Measurements from ENCODE around the gene TTC22. TPM values are rescaled to one million over a fixed set of nuclear protein-coding genes. Genes with fewer than 3 reads are reported as not detected.

The TTC22 gene
- 0.63 to 0.99 TPM (median 0.69 TPM) in 3 replicates for total RNA-seq (2021)
- Bru-seq, nascent RNA: percentile 26 among the genes with signal in this experiment
- long read RNA-seq, experiment 1, partial matches to known transcripts: 0 of 1 reads
- long read RNA-seq, experiment 1, other reads (novel, unspliced or antisense): 0 of 1 reads
- long read RNA-seq, experiment 2: 0 reads
- long read RNA-seq, experiment 3: 0 reads

DNA sequence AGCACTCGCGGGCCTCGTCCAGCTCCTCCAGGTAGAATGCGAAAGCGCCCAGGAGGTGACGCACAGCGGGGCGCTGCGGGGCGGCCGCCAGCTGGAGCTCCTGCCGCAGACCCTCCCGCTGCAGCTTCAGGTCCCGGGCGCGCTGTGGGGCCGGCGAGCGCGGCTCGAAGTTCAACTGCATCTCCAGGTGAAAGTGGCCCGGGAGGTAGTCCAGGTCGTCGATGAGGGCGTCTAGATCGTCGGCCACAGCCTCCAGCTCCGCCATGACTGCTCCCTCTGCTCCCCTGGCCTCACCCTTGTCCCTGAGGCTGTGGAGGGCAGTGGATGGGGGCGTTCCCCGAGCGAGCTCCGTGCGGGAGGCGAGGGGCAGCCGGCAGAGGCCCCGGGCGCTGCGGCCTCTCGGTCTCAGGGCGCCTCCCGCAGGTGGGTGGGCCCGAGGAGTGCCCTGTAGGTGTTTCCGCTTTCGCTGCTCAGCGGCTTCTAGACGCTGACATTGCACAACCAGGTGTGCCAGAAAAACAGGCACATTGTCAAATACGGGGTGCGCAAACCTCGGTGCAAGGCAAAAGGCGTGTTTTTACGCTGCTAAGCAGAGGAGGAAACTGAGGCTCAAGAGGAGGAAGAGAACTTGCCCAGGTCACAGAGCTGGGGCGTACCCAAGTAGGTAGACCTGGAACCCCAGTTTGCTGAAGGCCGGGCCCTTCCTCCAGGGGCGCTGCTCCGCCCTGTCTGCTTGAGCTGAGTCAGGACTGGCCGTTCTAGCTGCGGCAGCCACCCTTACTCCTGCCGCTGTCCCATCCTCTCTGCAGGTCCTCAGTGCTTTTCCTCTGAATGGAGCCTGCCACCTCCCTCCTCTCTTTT is at the start of gene TTC22:
TTC22 (minus strand) TSS at position 425 of the 861 bp plus-strand sequence; CDS start at position 265, 160 bp downstream.
- H3K27ac Mint-ChIP-seq: no peak within 1 kb of the TSS
- peak within 1 kb of the TSS; percentile 31 for H3K4me3 Mint-ChIP-seq
- peak; percentile 89 for ATAC-seq

More for the DNA sequence above, at the start of gene TTC22:
- Mint-ChIP-seq H3K36me3 (no peaks in the 10 kb centered on the region), H3K4me1 (0 out of 2 replicates have a peak, but pooled peaks cover 6% of the 10 kb centered on the region), H3K27me3 (ENCODE audit: low read depth) (peaks cover 13% of the 10 kb centered on the region), H3K9me3 (no peaks in the 10 kb centered on the region)
- ChIA-PET CTCF (interaction anchor here (0.6 to 2.6 kb wide), 52 partner anchors 8 to 809 kb away, joined by 3 to 47 read pairs (median 4); partner anchors contain the start of genes ACOT11, BSND, DHCR24 and PCSK9), POLR2A (interaction anchor here (1.3 kb wide), 1 partner anchor 9 kb away, joined by 3 read pairs; no protein-coding TSS in a partner anchor)
- TF ChIP-seq CREB1 (CRISPR knock-in tag; IDR thresholded peaks at IDR 0.05): no peak
- TF ChIP-seq ZBTB21 (CRISPR knock-in tag; IDR thresholded peaks at IDR 0.05; ENCODE audit: borderline replicate concordance): no peak
- 0 out of 2 replicates have a peak, but pooled peaks have one; percentile 34 for TF ChIP-seq TEAD1 (CRISPR knock-in tag; IDR thresholded peaks at IDR 0.05)
- no peak for TF ChIP-seq NFYB (CRISPR knock-in tag; conservative IDR thresholded peaks at IDR 0.05; ENCODE audit: low read depth)
- TF ChIP-seq NR3C1 (CRISPR knock-in tag; conservative IDR thresholded peaks at IDR 0.05; ENCODE audit: low read depth): no peak
- TF ChIP-seq CREM (CRISPR knock-in tag; IDR thresholded peaks at IDR 0.05): no peak
- TF ChIP-seq TCF7 (CRISPR knock-in tag; IDR thresholded peaks at IDR 0.05; ENCODE audit: low read depth): no peak
- TF ChIP-seq, protein P1, sequence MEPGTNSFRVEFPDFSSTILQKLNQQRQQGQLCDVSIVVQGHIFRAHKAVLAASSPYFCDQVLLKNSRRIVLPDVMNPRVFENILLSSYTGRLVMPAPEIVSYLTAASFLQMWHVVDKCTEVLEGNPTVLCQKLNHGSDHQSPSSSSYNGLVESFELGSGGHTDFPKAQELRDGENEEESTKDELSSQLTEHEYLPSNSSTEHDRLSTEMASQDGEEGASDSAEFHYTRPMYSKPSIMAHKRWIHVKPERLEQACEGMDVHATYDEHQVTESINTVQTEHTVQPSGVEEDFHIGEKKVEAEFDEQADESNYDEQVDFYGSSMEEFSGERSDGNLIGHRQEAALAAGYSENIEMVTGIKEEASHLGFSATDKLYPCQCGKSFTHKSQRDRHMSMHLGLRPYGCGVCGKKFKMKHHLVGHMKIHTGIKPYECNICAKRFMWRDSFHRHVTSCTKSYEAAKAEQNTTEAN (CRISPR knock-in tag; IDR thresholded peaks at IDR 0.05): no peak
- no peak for TF ChIP-seq ESRRA (CRISPR knock-in tag; IDR thresholded peaks at IDR 0.05; ENCODE audit: borderline replicate concordance)
- no peak for TF ChIP-seq ERG (CRISPR knock-in tag; IDR thresholded peaks at IDR 0.05)
- 0 out of 2 replicates have a peak, but pooled peaks have one; percentile 48 for TF ChIP-seq ATF1 (CRISPR knock-in tag; IDR thresholded peaks at IDR 0.05)
- TF ChIP-seq, protein P2, sequence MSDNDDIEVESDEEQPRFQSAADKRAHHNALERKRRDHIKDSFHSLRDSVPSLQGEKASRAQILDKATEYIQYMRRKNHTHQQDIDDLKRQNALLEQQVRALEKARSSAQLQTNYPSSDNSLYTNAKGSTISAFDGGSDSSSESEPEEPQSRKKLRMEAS (CRISPR knock-in tag; IDR thresholded peaks at IDR 0.05): peak; percentile 56
- TF ChIP-seq SMAD4 (CRISPR knock-in tag; IDR thresholded peaks at IDR 0.05): no peak
- no peak for TF ChIP-seq AFF4 (CRISPR knock-in tag; IDR thresholded peaks at IDR 0.05; ENCODE audit: borderline replicate concordance)
- TF ChIP-seq JAZF1 (CRISPR knock-in tag; IDR thresholded peaks at IDR 0.05): no peak
- TF ChIP-seq PRRX2 (CRISPR knock-in tag; IDR thresholded peaks at IDR 0.05): no peak
- no peak for TF ChIP-seq HMGA2 (CRISPR knock-in tag; IDR thresholded peaks at IDR 0.05)
- TF ChIP-seq, protein P3, sequence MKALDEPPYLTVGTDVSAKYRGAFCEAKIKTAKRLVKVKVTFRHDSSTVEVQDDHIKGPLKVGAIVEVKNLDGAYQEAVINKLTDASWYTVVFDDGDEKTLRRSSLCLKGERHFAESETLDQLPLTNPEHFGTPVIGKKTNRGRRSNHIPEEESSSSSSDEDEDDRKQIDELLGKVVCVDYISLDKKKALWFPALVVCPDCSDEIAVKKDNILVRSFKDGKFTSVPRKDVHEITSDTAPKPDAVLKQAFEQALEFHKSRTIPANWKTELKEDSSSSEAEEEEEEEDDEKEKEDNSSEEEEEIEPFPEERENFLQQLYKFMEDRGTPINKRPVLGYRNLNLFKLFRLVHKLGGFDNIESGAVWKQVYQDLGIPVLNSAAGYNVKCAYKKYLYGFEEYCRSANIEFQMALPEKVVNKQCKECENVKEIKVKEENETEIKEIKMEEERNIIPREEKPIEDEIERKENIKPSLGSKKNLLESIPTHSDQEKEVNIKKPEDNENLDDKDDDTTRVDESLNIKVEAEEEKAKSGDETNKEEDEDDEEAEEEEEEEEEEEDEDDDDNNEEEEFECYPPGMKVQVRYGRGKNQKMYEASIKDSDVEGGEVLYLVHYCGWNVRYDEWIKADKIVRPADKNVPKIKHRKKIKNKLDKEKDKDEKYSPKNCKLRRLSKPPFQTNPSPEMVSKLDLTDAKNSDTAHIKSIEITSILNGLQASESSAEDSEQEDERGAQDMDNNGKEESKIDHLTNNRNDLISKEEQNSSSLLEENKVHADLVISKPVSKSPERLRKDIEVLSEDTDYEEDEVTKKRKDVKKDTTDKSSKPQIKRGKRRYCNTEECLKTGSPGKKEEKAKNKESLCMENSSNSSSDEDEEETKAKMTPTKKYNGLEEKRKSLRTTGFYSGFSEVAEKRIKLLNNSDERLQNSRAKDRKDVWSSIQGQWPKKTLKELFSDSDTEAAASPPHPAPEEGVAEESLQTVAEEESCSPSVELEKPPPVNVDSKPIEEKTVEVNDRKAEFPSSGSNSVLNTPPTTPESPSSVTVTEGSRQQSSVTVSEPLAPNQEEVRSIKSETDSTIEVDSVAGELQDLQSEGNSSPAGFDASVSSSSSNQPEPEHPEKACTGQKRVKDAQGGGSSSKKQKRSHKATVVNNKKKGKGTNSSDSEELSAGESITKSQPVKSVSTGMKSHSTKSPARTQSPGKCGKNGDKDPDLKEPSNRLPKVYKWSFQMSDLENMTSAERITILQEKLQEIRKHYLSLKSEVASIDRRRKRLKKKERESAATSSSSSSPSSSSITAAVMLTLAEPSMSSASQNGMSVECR (CRISPR knock-in tag; IDR thresholded peaks at IDR 0.05; ENCODE audit: borderline replicate concordance): 0 out of 2 replicates have a peak, but pooled peaks have one; percentile 38
- peak; percentile 58 for DNase-seq (ENCODE audit: low spot score)
